Measurements from ENCODE around the gene CABP7. TPM values are rescaled to one million over a fixed set of nuclear protein-coding genes. Genes with fewer than 3 reads are reported as not detected.

The CABP7 gene
- total and polyA plus RNA-seq, 4 donors = 0.08 TPM; not detected in 3

DNA sequence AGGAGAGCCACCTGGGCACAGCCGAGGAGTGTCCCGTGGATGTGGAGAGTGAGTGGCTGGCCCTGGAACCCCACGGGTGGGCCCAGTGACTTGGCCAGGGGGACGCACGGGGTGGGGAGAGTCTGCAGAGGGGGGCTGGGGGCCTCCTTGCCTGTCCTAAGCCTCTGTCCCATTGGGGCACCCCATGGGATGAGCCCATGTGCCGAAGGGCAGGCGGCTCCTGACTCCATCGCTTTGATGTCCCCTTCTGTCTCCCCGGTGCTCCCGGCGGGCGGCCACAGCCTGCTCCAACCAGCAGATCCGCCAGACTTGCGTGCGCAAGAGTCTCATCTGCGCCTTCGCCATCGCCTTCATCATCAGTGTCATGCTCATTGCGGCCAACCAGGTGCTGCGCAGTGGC, 9.4 kb downstream of the CABP7 start:
- H3K9me3 ChIP-seq (ENCODE audit: control insufficient read depth in 4 of 4, low read length in 3 of 4) = no peaks in the 10 kb centered on the region
- peaks cover 2 to 18% (median 7%) of the 10 kb centered on the region in 4 donors for H3K36me3 ChIP-seq (ENCODE audit: control insufficient read depth in 4 of 4, insufficient read depth in 3 of 4, low read depth in 1 of 4, low read length in 3 of 4)
- H3K4me3 ChIP-seq (ENCODE audit: low read depth in 1 of 3, low read length in 3 of 3) = no peak overlapping the region
- DNase-seq (ENCODE audit: low spot score) = no peak
- no peaks in the 10 kb centered on the region for H3K4me1 ChIP-seq (ENCODE audit: control insufficient read depth in 4 of 4, insufficient read depth in 4 of 4, low read length in 3 of 4)
- H3K9ac ChIP-seq (ENCODE audit: low read depth in 1 of 2, low read length in 2 of 2) = no peak overlapping the region
- H3K27ac ChIP-seq (ENCODE audit: low read depth in 1 of 2, low read length in 2 of 2) = no peak overlapping the region
- TF ChIP-seq RXRA (IDR thresholded peaks at IDR 0.05) (no peak), RAD21 (IDR thresholded peaks at IDR 0.05) (no peak), EGR1 (IDR thresholded peaks at IDR 0.05; ENCODE audit: low read depth in 2 of 2) (no peak), SP1 (IDR thresholded peaks at IDR 0.05) (no peak), HNF4G (IDR thresholded peaks at IDR 0.05) (no peak), ZBTB33 (IDR thresholded peaks at IDR 0.05) (no peak), YY1 (IDR thresholded peaks at IDR 0.05) (no peak), GABPA (IDR thresholded peaks at IDR 0.05 in 1 of 2, conservative IDR thresholded peaks at IDR 0.05 in 1 of 2) (no peak), FOXA1 (IDR thresholded peaks at IDR 0.05) (no peak)
- TF ChIP-seq, protein P1, sequence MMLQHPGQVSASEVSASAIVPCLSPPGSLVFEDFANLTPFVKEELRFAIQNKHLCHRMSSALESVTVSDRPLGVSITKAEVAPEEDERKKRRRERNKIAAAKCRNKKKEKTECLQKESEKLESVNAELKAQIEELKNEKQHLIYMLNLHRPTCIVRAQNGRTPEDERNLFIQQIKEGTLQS (IDR thresholded peaks at IDR 0.05) = no peak
- WGBS = 95% methylated on average over 20 of the region's 20 CpGs
- no peaks in the 10 kb centered on the region for H3K27me3 ChIP-seq (ENCODE audit: control insufficient read depth in 4 of 4, insufficient read depth in 4 of 4, low read length in 3 of 4)

DNA sequence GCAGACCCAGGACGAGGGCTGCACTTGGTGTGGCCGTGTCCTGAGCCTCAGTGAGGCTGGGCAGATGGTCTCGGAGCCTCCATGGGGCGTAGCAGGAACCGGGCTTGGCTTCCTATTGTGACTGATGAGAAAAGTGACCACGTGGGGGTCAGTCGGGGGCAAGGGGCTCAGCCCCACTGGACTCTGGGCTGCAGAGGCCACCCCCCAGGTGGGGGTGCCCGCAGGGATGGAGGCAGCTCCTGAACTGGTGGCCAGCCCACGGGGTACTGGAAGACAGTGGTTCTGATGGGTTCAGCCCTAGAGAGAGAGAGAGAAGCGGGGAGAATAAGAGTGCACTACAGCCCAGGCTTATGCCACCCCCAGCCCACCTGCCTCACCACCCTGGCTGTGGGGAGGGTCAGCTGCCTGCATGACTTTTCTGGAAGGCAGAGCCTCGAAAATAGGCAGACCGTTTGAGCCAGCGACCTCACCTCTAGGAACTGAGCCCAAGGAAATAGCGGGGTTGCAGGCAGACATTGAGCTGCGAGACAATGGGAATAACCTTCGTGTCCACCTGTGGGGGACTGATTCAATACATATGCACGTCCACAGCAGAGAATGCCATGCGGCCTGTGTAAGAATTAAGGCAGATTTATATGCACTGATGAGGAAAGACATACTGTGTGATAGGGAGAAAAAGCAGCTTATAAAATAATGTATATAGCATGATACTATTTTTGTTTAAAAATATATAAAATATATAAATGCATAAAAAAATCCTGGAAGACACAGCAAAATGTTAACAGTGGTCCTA, 11.5 kb downstream of the CABP7 start:
- Histone ChIP-seq H3K27me3 (ENCODE audit: control insufficient read depth in 4 of 4, insufficient read depth in 4 of 4, low read length in 3 of 4) (no peaks in the 10 kb centered on the region), H3K9ac (ENCODE audit: low read depth in 1 of 2, low read length in 2 of 2) (no peak overlapping the region), H3K27ac (ENCODE audit: low read depth in 1 of 2, low read length in 2 of 2) (no peak overlapping the region), H3K4me1 (ENCODE audit: control insufficient read depth in 4 of 4, insufficient read depth in 4 of 4, low read length in 3 of 4) (no peaks in the 10 kb centered on the region), H3K4me3 (ENCODE audit: low read depth in 1 of 3, low read length in 3 of 3) (no peak overlapping the region), H3K9me3 (ENCODE audit: control insufficient read depth in 4 of 4, low read length in 3 of 4) (no peaks in the 10 kb centered on the region), H3K36me3 (ENCODE audit: control insufficient read depth in 4 of 4, insufficient read depth in 3 of 4, low read depth in 1 of 4, low read length in 3 of 4) (peaks cover 2 to 23% (median 8%) of the 10 kb centered on the region in 4 donors)
- 90% methylated on average over 18 of the region's 18 CpGs for WGBS
- no peak for DNase-seq (ENCODE audit: low spot score)
- TF ChIP-seq NR2F2 (IDR thresholded peaks at IDR 0.05) = no peak
- no peak for TF ChIP-seq RXRA (IDR thresholded peaks at IDR 0.05)
- no peak for TF ChIP-seq SP1 (IDR thresholded peaks at IDR 0.05)
- TF ChIP-seq ZBTB33 (IDR thresholded peaks at IDR 0.05) = no peak
- TF ChIP-seq, protein P1 (IDR thresholded peaks at IDR 0.05) = no peak
- TF ChIP-seq FOXA1 (IDR thresholded peaks at IDR 0.05) = no peak
- no peak for TF ChIP-seq TAF1 (conservative IDR thresholded peaks at IDR 0.05)
- no peak for TF ChIP-seq HNF4G (IDR thresholded peaks at IDR 0.05)
- no peak for TF ChIP-seq EGR1 (IDR thresholded peaks at IDR 0.05; ENCODE audit: low read depth in 2 of 2)
- TF ChIP-seq, protein P2, sequence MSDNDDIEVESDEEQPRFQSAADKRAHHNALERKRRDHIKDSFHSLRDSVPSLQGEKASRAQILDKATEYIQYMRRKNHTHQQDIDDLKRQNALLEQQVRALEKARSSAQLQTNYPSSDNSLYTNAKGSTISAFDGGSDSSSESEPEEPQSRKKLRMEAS (IDR thresholded peaks at IDR 0.05) = no peak
- no peak for TF ChIP-seq RAD21 (IDR thresholded peaks at IDR 0.05)
- TF ChIP-seq REST (IDR thresholded peaks at IDR 0.05) = no peak
- TF ChIP-seq YY1 (IDR thresholded peaks at IDR 0.05) = no peak
- no peak for TF ChIP-seq JUND (IDR thresholded peaks at IDR 0.05)
- no peak for TF ChIP-seq FOXA2 (IDR thresholded peaks at IDR 0.05)
- TF ChIP-seq GABPA (IDR thresholded peaks at IDR 0.05 in 1 of 2, conservative IDR thresholded peaks at IDR 0.05 in 1 of 2) = no peak
- TF ChIP-seq HNF4A (conservative IDR thresholded peaks at IDR 0.05) = no peak
- no peak for TF ChIP-seq CTCF (IDR thresholded peaks at IDR 0.05; ENCODE audit: low read depth, low read length, missing input control)
